ENCODE measurements around the gene FAIM2.

The FAIM2 gene

DNA sequence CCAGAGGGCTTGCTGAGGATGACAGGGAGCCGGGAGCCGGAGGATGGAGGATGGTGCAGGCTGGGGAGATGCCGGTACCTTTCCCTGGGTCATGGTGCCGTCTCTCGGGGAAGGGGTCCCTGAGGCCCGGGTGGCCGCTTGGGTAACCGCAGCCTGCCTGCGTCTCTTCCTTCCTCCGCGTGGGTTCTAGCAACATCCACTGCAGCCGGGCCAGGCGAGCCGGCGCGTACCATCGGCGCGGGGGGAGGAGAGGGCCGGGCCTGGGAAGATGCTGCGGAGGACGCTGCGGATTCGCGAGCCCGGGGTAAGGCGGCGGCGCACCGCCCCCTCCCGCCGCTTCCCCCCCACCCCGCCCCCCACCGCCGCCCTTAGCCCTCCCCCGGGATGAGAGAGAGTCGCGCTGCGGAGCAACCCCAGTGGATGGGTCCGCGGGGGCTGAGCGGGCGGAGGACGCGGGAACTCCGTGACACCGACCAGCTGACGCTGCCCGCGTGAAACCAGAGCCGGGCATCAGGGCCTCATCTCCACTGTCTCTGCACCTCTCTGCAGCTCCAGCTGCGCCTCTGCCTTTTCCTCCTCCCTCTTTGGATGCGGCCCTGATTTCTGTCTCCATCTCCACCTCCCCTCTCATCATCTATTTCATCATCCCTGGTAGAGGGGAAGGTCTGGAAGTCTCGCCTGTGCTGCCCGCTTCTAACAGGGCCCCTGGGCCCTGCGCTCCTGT lies at the start of gene FAIM2:
TSS of gene FAIM2 (minus strand) at position 201 of the 724 bp plus-strand sequence. CDS start at position 93, 108 bp downstream.
- no peak for DNase-seq (ENCODE audit: low read depth, low spot score)

DNA sequence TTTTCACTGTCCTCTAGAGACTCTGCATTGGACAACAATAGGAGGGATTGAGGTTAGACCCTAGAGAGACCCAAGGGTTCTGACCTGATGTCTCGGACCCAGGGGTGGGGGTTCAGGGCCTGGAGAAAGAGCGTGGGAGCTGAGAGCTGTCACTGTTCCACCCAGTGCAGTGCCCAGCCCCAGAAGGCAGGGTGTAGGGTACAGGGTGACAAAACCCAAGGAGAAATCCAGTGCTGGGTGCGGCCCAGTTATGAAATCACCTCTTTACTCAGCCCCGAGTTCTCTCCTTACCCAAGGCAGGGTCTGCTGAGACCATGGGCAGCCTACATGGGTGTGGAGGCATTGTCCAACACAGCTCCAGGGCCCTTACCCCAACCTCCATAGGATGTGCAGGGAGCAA lies 49.5 kb upstream of the FAIM2 start:
- no peak for DNase-seq (ENCODE audit: low read depth, low spot score)

DNA sequence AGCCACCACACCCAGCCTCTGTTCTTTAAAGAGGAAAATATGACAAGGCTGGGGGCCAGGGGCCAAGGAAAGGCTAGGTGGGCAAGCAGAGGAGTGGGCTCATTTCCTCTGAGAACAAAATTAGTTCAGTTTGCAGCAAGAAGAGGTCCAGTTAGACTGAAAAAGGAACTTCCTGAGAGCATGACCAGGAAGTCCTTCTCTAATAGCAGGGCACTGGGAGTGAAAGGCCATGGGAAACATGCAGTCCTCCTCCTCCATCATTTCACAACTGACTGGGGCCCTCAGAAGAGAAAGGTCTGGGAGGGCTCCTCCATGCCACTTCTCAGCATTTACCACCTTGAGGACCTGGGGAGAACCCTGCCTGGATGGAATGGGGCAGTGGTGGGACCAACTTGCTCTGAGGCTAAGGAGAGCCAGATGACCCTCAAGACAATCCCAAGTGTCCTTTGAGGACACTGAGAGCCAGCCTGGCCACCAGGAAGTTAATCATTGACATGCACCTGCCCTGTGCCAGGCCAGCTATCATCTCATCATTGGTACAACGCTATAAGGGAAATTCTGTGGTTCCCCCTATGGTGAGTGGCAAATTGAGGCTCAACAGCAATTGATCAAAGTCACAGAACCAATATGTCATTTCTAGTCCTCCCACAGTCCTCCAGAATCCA lies 48.8 kb upstream of the FAIM2 start:
- no peak for DNase-seq (ENCODE audit: low read depth, low spot score)

DNA sequence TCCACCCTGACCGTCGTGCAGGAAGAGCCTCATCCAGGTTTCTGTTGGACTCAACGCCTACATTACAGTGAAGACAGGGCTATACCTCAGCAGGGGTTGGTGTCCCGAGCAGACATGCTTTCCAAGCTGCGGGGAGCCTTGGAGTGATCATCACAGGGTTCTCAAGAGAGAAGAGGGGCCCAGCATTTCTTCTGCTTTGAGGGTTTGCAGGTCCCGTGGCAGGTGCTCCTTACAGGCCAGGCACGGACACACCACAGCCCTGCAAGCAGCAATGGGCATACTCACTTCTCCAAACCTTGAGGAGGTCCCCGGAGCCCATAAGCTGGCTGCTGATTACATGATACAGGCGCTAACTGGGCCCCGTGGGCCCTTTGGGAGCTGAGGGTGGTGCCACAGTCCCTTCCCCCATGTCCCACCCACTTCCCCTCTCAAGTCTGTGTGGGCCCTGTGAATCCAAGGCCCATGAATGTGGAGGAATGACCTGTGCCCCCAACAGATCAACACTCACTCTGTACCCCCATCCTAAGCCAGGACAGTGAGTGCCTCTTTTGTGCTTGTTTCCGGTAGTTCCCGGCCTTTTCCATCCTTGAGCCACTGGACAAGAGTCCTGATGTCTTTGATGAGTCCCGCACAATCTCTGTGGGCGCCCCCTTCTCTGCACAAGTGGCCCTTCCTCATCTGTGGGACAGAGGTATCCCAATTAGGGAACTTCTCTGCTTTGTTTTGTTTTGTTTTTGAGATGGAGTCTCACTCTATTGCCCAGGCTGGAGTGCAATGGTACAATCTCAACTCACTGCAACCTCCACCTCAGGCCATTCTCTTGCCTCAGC lies 47.9 kb upstream of the FAIM2 start:
- DNase-seq (ENCODE audit: low read depth, low spot score), result no peak

DNA sequence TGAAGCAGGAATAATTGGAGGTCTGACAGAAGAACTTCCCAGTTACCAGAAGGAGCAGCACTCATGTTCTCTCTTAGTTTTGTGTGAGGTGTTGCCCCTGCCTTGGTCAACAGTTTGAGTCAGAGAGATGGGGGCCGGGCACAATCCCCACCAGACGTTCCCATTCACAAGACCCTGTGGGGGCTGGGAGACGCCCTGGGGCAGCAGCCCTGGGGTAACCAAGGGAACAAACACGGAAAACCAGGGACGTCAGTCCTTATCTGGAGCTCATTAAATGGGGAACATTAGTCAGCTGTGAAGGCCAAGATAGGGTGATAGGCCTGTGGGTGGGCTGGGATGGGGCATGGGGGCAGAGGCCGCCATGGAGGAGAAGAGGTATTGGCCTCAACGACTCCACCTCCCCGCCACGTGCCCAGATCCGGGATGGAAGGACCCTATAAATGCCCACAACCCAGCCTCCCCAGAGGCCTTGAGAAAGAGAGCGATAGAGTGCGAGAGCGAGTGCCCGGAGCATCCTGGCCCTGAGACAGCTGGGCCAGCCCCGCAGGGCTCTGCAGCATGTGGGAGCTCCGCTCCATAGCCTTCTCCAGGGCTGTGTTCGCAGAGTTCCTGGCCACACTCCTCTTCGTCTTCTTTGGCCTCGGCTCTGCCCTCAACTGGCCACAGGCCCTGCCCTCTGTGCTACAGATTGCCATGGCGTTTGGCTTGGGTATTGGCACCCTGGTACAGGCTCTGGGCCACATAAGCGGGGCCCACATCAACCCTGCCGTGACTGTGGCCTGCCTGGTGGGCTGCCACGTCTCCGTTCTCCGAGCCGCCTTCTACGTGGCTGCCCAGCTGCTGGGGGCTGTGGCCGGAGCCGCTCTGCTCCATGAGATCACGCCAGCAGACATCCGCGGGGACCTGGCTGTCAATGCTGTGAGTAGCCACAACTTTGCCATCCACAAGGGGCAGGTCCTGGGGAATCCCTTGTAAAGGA lies 46.9 kb upstream of the FAIM2 start, which contains the start of gene AQP2:
TSS of gene AQP2 (plus strand) at position 465 of the 979 bp plus-strand sequence. CDS start at position 559, 94 bp downstream.
- no peak for DNase-seq (ENCODE audit: low read depth, low spot score)

DNA sequence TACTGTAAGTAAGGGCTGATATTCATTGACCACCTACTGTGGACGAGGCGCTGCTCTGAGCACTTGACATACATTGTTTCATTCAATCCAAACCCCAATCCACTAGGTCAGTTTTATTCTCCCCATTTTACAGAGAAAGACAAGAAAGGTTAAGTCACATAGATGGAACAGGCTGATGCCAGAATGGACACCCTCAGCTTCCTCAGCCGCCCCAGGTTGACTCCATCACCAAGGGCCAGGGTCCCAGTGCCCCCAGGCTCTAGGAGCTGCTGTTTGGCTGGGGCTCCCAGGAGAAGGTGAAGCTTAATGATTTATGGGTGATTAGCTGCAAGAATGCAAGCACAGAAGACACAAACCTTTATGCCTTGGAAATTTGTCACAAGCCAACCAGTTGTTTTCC lies 46.2 kb upstream of the FAIM2 start:
- DNase-seq (ENCODE audit: low read depth, low spot score), result no peak

DNA sequence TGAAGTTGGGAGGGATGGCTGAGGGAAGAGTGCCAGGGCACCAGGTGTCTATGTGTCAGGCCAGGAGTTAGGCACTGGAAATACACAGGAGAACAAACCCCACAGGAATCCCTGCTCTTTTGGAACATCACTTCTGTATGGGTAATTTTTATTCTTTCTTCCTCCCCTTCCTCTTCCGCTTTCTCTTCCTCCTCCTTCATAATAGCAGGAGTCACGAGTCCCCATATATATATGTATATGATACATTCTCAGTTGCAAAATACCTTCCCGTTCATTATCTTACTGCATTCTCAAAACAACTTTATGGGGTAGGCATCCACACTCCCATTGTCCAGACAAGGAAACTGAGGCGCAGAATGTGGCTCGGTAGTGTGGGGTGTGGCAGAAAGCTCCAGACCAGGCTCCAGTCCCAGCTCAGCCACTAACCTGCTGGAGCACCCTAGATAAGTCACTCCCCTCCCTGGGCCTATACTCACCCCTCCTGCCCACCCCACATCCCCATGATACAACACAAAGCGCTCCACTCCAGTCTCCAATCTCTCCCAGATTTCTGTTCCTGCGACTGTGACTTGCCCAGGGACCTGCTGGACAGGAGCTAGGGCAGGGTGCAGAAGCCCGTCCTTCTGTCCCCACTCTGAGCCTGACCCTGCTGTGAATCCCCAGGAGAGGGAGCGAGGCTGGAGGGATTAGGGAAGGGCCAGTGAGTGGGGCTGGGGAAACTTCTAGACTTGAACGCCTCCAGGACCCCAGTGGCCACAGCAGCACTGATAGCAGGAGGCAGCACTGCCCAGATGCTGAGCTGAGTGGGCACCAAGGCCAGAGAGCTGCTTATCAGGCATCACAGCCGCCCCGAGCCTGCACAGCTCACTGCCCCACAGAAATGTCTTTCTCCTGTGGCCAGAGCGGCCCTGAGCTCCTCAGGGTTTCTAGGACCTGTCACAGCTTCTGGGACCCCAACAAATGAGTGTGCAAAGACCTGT lies 45.5 kb upstream of the FAIM2 start:
- no peak for DNase-seq (ENCODE audit: low read depth, low spot score)

DNA sequence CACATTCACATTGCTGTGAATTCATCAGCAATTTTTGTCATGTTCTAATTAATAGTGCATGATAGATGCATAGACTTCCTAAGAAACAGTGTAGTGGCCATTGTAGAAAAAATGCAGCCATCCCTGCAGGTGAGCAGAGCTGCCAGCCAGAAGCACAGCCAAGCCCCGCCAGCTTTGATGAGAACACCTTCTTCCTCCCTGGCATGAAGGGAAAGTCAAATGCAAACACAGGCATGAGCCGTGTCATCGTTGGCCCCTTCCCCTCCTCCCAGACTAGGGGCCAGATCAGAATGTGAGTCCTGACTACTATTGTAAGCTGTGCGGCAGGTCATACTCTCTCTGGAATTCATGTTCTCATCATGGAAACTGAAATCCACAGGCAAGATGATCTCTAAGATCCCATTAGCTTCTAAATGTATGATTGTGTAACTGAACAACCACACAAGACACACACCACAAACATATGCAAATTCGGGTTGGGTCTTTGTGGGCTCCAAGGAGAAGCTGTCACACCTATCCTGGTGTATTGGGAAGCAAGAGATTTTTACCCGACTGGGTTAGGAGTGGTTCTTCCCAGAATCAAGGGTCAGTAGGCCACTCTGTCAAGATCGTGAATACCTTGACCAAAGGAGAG lies 44.0 kb upstream of the FAIM2 start:
- no peak for DNase-seq (ENCODE audit: low read depth, low spot score)

DNA sequence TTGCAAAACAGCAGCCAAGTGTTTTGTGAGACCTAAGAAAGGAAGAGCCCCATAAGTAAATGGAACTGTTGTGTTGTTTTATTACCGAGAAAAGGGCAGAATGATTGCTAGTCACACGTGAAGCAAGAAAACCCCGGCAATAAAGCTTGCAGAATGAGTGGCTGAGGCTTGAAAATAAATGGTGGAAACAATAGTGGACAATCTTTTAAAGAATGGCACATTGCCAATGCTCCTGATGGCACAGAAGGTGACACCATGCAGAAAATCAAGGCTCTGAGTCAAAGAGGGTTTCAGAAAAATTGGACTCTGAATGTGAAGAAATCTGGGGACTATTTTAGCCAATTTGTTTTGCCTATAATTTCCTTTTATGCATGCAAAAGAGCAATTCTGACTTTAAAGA lies 42.8 kb upstream of the FAIM2 start:
- DNase-seq (ENCODE audit: low read depth, low spot score), result no peak

DNA sequence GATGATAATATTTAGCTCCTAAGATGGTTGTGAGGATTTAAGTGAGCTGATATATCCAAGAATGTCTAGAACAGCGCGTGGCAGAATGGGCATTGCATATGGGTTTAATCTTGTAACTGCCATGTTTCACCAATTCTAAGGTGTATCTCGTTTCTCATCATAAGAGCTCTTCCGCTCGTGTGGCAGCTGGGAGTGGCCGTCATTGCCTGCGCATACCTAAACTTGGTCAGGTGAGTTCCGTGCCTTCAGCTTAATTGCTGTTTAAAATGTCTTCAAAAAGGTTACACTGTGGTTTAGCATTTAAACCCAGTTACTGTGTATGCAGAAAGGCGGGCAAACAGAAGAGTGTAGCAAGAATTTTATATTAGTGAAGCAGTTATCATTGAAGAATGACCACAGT lies 42.4 kb upstream of the FAIM2 start:
- DNase-seq (ENCODE audit: low read depth, low spot score), result no peak

DNA sequence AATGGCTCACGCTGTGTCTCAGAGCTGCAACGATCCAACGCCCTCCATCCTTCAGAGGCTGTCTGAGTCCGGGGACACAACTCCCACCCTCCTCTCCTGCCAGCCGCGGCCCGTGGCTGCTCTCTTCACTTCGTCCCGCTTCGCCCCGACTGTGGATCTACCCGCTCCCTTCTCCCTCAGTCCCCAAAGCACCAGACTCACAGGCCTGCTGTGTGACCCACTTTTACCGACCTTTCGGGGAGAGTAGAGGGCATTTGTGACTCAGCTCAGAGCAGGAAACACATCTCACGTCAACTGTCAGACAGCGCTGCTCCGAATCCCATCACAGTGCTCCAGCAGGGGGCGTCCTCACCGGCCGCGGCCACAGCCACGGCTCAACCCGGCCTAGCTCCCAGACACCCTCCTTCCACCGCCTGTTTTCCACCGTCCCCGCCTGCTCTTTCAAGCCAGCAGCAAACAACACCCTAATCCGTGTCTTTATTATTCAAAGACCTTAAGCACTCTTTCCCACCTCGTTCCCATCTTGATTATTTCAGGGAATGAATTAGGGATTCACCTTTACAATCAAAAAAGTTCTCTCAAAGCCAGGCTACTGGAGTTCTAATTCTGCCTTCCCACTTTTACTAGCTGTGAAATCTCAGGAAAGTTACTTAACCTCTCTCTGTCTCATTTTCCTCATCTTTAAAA lies 41.8 kb upstream of the FAIM2 start:
- DNase-seq (ENCODE audit: low read depth, low spot score), result peak; percentile 63

DNA sequence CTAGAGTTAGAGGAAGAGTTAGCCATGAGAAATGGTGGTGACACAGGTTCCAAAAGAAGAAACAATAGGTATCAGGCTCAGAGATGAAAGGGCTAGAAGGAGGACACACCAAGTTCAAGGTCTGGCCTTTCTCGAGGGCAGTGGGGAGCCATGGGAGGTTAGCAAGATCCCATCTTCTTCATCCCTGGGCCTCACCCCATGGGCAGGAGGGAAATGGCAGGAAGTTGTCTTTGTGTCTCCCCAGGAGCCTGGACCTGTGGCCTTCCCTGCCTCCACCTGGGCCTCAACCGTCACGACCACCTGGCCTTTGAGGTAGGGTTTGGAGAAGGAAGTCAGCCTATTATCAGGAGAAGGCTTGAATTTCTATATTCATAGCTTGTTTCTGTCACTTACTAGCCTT lies 41.0 kb upstream of the FAIM2 start:
- DNase-seq (ENCODE audit: low read depth, low spot score), result no peak

DNA sequence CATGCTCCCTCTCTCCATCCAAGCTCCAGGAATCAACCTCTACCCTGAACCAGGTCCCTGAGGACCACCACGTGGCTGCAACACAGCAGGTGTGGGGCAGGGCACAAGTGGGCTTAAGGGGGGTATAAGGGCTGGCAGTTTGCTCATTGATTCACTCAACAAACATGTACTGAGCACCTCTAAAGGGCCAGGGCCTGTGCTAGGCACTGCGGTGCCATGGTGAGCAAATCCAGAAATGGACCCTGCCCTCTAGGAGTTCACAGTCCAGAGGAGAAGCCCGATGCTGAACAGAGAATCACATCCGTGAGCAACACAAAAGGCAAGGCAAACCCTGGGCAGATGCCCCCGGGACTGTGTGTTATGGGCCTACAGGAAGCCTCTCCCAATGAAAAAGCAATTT lies 40.3 kb upstream of the FAIM2 start:
- DNase-seq (ENCODE audit: low read depth, low spot score), result no peak

DNA sequence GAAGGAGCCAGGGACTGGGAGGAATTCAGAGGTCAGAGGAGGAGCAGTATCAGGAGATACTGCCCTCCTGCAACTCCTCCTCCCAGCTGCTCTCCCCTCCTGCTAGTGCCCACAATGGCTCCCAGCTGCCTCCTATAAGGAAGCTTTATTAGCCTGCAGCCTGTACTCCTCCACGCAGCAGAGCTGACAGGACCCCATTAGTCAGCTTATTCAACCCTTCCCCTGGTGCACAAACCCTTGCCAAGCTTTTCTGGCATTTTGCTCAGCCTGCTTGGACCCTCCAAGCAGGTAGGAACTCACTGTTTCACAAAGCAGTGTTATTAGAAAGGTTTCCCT lies 39.9 kb upstream of the FAIM2 start:
- DNase-seq (ENCODE audit: low read depth, low spot score), result no peak

DNA sequence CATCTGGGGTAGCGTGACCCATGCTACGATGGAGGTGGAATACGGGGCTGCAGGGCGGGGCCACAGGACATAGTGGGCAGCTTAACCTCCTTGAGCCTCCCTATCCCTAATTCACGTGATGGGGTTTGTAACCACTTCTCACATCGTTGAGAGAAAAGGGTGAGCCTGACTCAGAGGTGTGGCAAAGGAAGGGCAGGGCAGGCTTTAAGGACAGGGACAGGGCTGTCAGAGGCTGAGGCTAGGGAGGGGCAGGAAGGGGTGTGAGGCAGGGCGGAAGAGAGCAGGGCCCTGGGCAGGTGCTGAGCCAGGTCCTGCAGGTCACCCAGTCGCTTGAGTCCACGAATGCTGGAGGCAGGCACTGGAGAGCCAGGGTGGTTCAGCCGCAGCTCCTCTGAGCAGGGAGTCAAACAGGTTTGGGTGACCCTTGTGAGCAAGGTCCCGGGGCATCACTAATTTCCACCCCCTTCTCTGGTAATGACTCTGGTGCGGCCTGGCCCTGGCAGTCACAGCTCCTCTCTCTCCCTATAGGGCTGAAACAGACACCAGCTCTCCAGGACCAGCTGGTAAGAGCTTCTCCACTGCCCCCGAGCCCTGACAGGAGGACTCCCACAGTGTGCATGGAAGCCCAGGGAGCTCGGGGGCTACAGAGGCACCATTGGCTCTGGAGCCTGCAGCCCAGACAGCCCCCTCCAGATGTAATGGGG lies 39.4 kb upstream of the FAIM2 start:
- no peak for DNase-seq (ENCODE audit: low read depth, low spot score)

DNA sequence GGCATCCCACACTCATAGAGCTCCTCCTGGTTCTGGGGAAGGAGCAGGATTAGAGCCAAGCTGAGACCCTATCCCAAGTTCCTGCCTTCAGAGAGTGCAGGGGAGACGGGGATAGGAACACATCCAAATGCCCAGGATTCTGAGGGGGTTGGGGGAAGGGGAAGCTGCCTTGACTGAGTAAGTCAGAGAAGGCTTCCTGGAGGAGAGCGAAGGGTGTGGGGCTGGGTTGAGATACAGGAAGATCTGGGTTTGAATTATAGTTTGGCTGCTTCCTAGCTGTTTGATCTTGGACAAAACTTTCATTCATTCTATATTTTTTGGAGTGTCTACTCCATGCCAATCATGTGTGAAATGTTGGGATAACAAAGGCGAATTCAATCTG lies 38.8 kb upstream of the FAIM2 start:
- DNase-seq (ENCODE audit: low read depth, low spot score), result no peak

DNA sequence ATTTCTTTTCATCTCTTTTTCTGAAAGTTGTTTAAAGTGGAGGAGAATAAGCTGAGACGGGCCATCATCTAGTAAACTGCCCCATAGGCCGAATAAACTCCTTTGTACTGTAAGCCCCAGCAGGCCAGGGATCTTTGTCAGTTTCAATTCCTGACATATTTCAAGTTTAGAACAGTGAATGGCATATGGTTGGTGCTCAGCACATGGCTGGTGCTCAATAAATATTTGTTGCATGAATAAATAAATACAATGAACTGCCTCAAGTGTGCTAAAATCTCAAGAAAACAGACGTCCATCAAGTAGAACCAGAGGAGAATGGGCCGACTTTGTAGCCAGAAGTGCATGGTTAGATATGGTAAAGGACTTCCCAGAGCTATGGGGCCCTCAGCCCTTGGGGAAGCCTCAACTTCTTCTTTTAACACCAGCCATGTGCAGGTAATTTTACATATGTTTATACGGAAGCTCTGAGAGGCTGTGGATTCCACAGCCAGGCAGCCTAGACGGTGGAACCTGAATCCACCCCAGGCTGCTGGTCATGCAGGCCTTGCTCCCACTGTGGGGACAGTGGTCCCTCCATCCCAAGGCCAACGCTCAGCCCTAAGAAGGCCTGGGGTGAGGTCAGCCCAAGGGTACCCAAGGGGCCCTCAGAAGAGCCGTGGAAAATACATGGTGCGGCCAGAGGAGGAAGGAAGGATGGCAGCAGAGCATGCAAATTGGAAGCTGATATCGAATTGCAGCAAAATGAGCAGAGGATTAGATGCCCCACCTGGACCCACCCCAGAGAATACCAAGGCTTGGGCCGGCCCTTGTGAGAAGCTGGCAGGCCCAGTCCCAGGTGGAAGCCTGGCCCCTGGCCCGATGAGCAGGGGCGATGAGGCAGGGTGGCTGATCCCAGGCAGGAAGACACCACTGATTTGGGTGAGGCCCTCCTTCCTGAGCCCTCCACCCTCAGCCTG lies 38.1 kb upstream of the FAIM2 start:
- DNase-seq (ENCODE audit: low read depth, low spot score), result no peak

All from activated CD4-positive, CD25-positive, alpha-beta regulatory T cell treated with anti-CD3 and anti-CD28 coated beads, Interleukin-2, amount 50 U/mL, for 16 hours (primary cell).